GM12878 (cell line): ENCODE results near the gene HS6ST3. TPM values are rescaled to one million over a fixed set of nuclear protein-coding genes. Genes with fewer than 3 reads are reported as not detected.

Experiments
- ATAC-seq: fragments of 200-7000 bp; cut with Tn5 transposase; 3 replicates; pipeline ENCODE4 v1.9.1; 2020; ENCODE audit warnings: mild to moderate bottlenecking, moderate library complexity
- BruUV-seq: library from RNA; stranded (reverse); fragments of 400-500 nt; replicated peaks from 2 replicates; lab custom pipeline; 2021; lab: Mats Ljungman, UMichigan
- CTCF ChIA-PET: fragments of 300-600 bp; sonication (Branson Sonifier 250); formaldehyde crosslinking; extraction: SDS; loops from one replicate; lab custom pipeline; 2021; ENCODE audit warnings: inconsistent platforms; lab: Yijun Ruan, JAX
- POLR2A ChIA-PET: fragments of 350-600 bp; formaldehyde crosslinking; extraction: SDS; loops from one replicate; lab custom pipeline; 2021; ENCODE audit warnings: inconsistent platforms; lab: Charles Lee
- RAD21 ChIA-PET: fragments of 300-600 bp; sonication (Branson Sonifier 250); formaldehyde crosslinking; loops from one replicate; lab custom pipeline; 2023; ENCODE audit warnings: antibody characterized with exemption; ENCODE audit not compliant: unreplicated experiment; lab: Charles Lee
- SMC1A ChIA-PET: fragments of 300-600 bp; sonication (Branson Sonifier 250); formaldehyde crosslinking; loops from one replicate; lab custom pipeline; 2023; ENCODE audit not compliant: unreplicated experiment, uncharacterized antibody; lab: Charles Lee
- DNase-seq: peaks from one replicate; pipeline ENCODE4 v3.0.0-alpha.2; 2011; ENCODE audit warnings: low read depth, low spot score
- FAIRE-seq: peaks from 3 replicates; lab custom pipeline; 2011; peaks lifted over from hg19 to GRCh38; lab: Jason Lieb, UNC
- H2AFZ ChIP-seq: 2 replicates; pipeline ENCODE4 v1.6.0; 2011; ENCODE audit warnings: low read depth, low read length, control low read depth; ENCODE audit not compliant: control insufficient read depth
- H3K27ac ChIP-seq: 2 replicates; pipeline ENCODE4 v1.5.1; 2011; ENCODE audit warnings: control low read depth; ENCODE audit not compliant: control insufficient read depth, insufficient read depth
- H3K27me3 ChIP-seq, 2 experiments: replicated peaks in 1 of 2; 2 replicates each; pipeline versions ENCODE4 v1.6.0 to v1.6.1; 2011; ENCODE audit warnings: low read length in 1 of 2; ENCODE audit not compliant: control insufficient read depth in 2 of 2, insufficient read depth in 2 of 2
- H3K36me3 ChIP-seq, 2 experiments: 2 replicates each; pipeline ENCODE4 v1.5.1; 2011; ENCODE audit warnings: low read length in 1 of 2; ENCODE audit not compliant: control insufficient read depth in 2 of 2, insufficient read depth in 2 of 2
- H3K4me1 ChIP-seq: 2 replicates; pipeline ENCODE4 v1.6.1; 2011; ENCODE audit warnings: mild to moderate bottlenecking, low read length, moderate library complexity, mixed read lengths; ENCODE audit not compliant: control insufficient read depth, insufficient read depth
- H3K4me2 ChIP-seq: 2 replicates; pipeline ENCODE4 v1.6.0; 2011; ENCODE audit warnings: control low read depth; ENCODE audit not compliant: control insufficient read depth, insufficient read depth
- H3K4me3 ChIP-seq: fragments of 200-600 bp; sonication (generic); 2 replicates; pipeline ENCODE4 v1.5.1; 2016
- H3K79me2 ChIP-seq: 2 replicates; pipeline ENCODE4 v1.6.0; 2011; ENCODE audit warnings: low read length; ENCODE audit not compliant: control insufficient read depth, insufficient read depth
- H3K9ac ChIP-seq: 2 replicates; pipeline ENCODE4 v1.8.0; 2011; ENCODE audit warnings: low read length, control low read depth, mixed read lengths; ENCODE audit not compliant: control insufficient read depth, insufficient read depth
- H3K9me3 ChIP-seq: replicated peaks from 3 replicates; pipeline ENCODE4 v1.5.1; 2011; ENCODE audit warnings: mild to moderate bottlenecking, low read length; ENCODE audit not compliant: control insufficient read depth, insufficient read depth
- H4K20me1 ChIP-seq: 2 replicates; pipeline ENCODE4 v1.6.0; 2011; ENCODE audit not compliant: control insufficient read depth, insufficient read depth
- BCL3 ChIP-seq: IDR thresholded peaks from 2 replicates; pipeline ENCODE4 v1.6.1; 2011; ENCODE audit warnings: borderline replicate concordance, low read depth, mild to moderate bottlenecking, moderate library complexity, low read length; ENCODE audit not compliant: insufficient read depth, poor library complexity, severe bottlenecking
- CBX3 ChIP-seq: fragments of 200-600 bp; sonication (generic); IDR thresholded peaks from 2 replicates; pipeline ENCODE4 v1.6.1; 2016; ENCODE audit warnings: low read depth, borderline replicate concordance
- CREB1 ChIP-seq: IDR thresholded peaks from 2 replicates; pipeline ENCODE4 v1.6.1; 2012; ENCODE audit warnings: low read depth, mild to moderate bottlenecking, inconsistent platforms
- CREM ChIP-seq: IDR thresholded peaks from 2 replicates; pipeline ENCODE4 v1.6.1; 2014; ENCODE audit warnings: antibody characterized with exemption, low read depth
- GATAD2B ChIP-seq: fragments of 450-650 bp; conservative IDR thresholded peaks from 2 replicates; pipeline ENCODE4 v1.6.1; 2017; ENCODE audit warnings: low read depth, mild to moderate bottlenecking, moderate library complexity
- KAT2A ChIP-seq: conservative IDR thresholded peaks from 2 replicates; pipeline ENCODE4 v1.6.1; 2011; ENCODE audit warnings: low read depth, low read length; ENCODE audit not compliant: control insufficient read depth
- NBN ChIP-seq: fragments of 450-650 bp; IDR thresholded peaks from 2 replicates; pipeline ENCODE4 v1.6.1; 2016
- NFIC ChIP-seq: IDR thresholded peaks from 2 replicates; pipeline ENCODE4 v1.6.1; 2012; ENCODE audit warnings: low read depth, mild to moderate bottlenecking, inconsistent platforms, low read length, moderate library complexity
- NKRF ChIP-seq: fragments of 450-650 bp; conservative IDR thresholded peaks from 2 replicates; pipeline ENCODE4 v1.6.1; 2017; ENCODE audit warnings: mild to moderate bottlenecking, moderate library complexity
- NRF1 ChIP-seq: conservative IDR thresholded peaks from 2 replicates; pipeline ENCODE4 v1.6.1; 2011; ENCODE audit warnings: mild to moderate bottlenecking, low read depth, low read length, improper control_type of control experiment
- SPI1 ChIP-seq: IDR thresholded peaks from 2 replicates; pipeline ENCODE4 v1.6.1; 2011; ENCODE audit warnings: low read depth, mild to moderate bottlenecking, low read length, moderate library complexity, borderline replicate concordance; ENCODE audit not compliant: insufficient read depth
- STAT1 ChIP-seq: fragments of 450-650 bp; conservative IDR thresholded peaks from 2 replicates; pipeline ENCODE4 v1.6.1; 2014; ENCODE audit warnings: antibody characterized with exemption, mild to moderate bottlenecking
- STAT3 ChIP-seq: IDR thresholded peaks from 2 replicates; pipeline ENCODE4 v1.6.1; 2011; ENCODE audit warnings: low read depth, low read length, improper control_type of control experiment
- WGBS: methylation state at CpG from one replicate; pipeline ENCODE4 v1.1.6; 2016; ENCODE audit warnings: low lambda C conversion rate; ENCODE audit not compliant: insufficient replicate concordance, insufficient coverage; ENCODE audit errors: missing lambda C conversion rate; 5-methylcytosine and 5-hydroxymethylcytosine counted together
- in situ Hi-C: fragments of 300-500 bp; cut with MboI; formaldehyde crosslinking; loops from 9 replicates; pipeline ENCODE4 v1.14.3; 2018; ENCODE audit warnings: mixed read lengths
- intact Hi-C: fragments of 100-400 bp; cut with micrococcal nuclease; formaldehyde crosslinking; loops from one replicate; pipeline ENCODE4 v1.14.2; 2022; ENCODE audit not compliant: unreplicated experiment
- polyA plus RNA-seq, 11 experiments: library from polyadenylated mRNA; depleted of rRNA in 4 of 11; unstranded in 6 of 11; stranded (reverse) in 5 of 11; fragments of >200 nt; fragmentation: Nextera tagmentation in 4 of 11; fragmentation: Illumina TruSeq in 1 of 11; extraction: Ambion mirVana in 4 of 11; extraction: Trizol in 1 of 11; gene quantifications; 1 replicate in 1 of 11; 2 replicates in 10 of 11; pipeline versions ENCODE4 v1.2.1 to v1.2.3, GENCODE V29; 2011 to 2016; ENCODE audit warnings: inconsistent platforms in 2 of 11, missing spikeins in 2 of 11, low read depth in 1 of 11
- total RNA-seq, 4 experiments: library from RNA; depleted of rRNA in 3 of 4; stranded (reverse); fragments of >200 nt in 3 of 4; fragmentation: Illumina TruSeq in 1 of 4; extraction: Trizol in 1 of 4; gene quantifications; 2 replicates each; pipeline versions ENCODE4 v1.2.1 to v1.2.3, GENCODE V29; 2013 to 2021

Gene HS6ST3
- total and polyA plus RNA-seq, 10 of the 15 experiments (the other 5 are each of a cell fraction or from before 2014, with no cell fraction given) = under 0.01 to 2.9 TPM; not detected in 8

DNA sequence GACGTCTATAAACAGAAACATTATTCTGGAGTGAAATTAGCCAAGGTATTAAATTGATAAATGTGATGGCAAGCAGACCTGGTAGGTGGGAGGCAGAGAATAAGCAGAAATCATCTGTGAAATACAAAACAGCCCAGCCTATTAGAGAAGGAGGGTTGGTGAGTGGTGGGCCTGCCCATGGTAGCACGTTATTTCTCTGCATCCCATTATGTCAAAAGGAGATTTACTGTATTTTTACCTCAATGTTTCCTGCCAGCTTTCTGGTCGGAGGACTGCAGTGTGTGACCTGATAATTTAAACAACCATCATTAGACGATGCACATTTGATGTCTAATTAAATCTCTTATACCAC lies 703.5 kb downstream of the HS6ST3 start:
- Histone ChIP-seq H3K9me3 (no peaks in the 10 kb centered on the region), H2AFZ (no peak overlapping the region), H3K4me1 (no peaks in the 10 kb centered on the region), H3K27me3 (no peaks in the 10 kb centered on the region), H4K20me1 (no peaks in the 10 kb centered on the region), H3K4me3 (no peak overlapping the region), H3K9ac (no peak overlapping the region), H3K79me2 (no peaks in the 10 kb centered on the region), H3K36me3 (no peaks in the 10 kb centered on the region), H3K4me2 (no peak overlapping the region), H3K27ac (no peak overlapping the region)
- SMC1A ChIA-PET = no interaction called here
- no peak for FAIRE-seq
- no peak for ATAC-seq
- DNase-seq = no peak
- RAD21 ChIA-PET = no interaction called here
- intact Hi-C loops (no loop called here), in situ Hi-C loops (no loop called here)
- TF ChIP-seq CBX3 = no peak
- TF ChIP-seq BCL3 = no peak
- TF ChIP-seq NRF1 = no peak
- TF ChIP-seq STAT1 = no peak
- TF ChIP-seq NBN = no peak
- no peak for TF ChIP-seq GATAD2B
- TF ChIP-seq KAT2A = no peak
- TF ChIP-seq STAT3 = no peak
- TF ChIP-seq NFIC = no peak
- TF ChIP-seq SPI1 = no peak
- no peak for TF ChIP-seq CREB1
- no peak for TF ChIP-seq CREM
- TF ChIP-seq NKRF = no peak
- WGBS = 8% methylated on average over 4 of the region's 4 CpGs
- BruUV-seq = no TSS peak
- POLR2A ChIA-PET = no interaction called here
- CTCF ChIA-PET = no interaction called here
